Measurements from ENCODE around the gene PRSS57. TPM values are rescaled to one million over a fixed set of nuclear protein-coding genes. Genes with fewer than 3 reads are reported as not detected.

The PRSS57 gene
- total RNA-seq, 1 donor from 2014 or later, result not detected

DNA sequence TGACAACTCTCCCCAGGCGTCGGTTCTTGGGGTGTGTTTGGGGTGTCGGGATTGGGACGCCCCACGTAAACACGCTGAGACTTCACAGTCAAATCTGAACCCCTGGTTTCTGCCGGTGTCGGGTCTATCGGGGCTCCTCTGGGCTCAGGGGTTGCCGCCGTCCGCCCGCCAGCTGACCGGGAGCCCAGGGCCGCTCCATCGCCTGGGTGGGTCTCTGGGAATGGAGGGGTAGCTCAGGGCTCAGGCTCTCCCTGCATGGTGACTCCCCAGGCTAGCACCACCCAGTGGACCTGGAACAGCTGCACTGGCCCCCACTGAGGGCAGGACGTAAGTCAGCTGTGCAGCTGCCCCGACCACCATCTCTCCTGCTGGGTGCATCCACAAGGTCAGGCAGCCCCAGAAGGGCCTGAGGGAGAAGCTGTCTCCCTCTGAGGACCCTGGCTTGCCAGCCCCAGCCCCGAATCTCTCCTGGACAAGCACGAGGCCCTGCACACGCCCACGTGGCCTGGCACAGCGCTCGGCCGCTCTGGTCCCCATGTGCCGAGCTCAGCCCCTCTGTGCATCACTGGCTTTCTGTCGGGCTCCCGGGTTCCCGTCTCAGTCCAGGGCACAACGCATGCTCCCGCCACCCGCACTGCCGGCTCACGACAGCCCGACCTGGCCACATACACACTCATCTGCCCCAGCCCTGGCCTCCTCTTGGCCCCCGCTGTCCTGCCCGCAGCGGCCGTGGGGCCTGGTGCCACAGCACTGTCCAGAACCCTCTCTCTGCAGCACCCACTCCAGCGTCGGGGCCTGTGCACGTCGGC is 38.3 kb downstream of the PRSS57 start:
- H3K9me3 ChIP-seq, result no peaks in the 10 kb centered on the region
- peaks cover 10 to 19% of the 10 kb centered on the region in 2 donors for H3K4me1 ChIP-seq
- H3K4me3 ChIP-seq, result no peak overlapping the region
- TF ChIP-seq, protein P1, sequence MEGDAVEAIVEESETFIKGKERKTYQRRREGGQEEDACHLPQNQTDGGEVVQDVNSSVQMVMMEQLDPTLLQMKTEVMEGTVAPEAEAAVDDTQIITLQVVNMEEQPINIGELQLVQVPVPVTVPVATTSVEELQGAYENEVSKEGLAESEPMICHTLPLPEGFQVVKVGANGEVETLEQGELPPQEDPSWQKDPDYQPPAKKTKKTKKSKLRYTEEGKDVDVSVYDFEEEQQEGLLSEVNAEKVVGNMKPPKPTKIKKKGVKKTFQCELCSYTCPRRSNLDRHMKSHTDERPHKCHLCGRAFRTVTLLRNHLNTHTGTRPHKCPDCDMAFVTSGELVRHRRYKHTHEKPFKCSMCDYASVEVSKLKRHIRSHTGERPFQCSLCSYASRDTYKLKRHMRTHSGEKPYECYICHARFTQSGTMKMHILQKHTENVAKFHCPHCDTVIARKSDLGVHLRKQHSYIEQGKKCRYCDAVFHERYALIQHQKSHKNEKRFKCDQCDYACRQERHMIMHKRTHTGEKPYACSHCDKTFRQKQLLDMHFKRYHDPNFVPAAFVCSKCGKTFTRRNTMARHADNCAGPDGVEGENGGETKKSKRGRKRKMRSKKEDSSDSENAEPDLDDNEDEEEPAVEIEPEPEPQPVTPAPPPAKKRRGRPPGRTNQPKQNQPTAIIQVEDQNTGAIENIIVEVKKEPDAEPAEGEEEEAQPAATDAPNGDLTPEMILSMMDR (IDR thresholded peaks at IDR 0.05), result no peak
- H3K36me3 ChIP-seq, result peaks cover 20 to 28% of the 10 kb centered on the region in 2 donors
- H3K27ac ChIP-seq, result no peak overlapping the region
- no peak for DNase-seq (ENCODE audit: low spot score in 2 of 2)
- no peaks in the 10 kb centered on the region for H3K27me3 ChIP-seq
- intact Hi-C loops (cut with DNase I), result no loop called here

DNA sequence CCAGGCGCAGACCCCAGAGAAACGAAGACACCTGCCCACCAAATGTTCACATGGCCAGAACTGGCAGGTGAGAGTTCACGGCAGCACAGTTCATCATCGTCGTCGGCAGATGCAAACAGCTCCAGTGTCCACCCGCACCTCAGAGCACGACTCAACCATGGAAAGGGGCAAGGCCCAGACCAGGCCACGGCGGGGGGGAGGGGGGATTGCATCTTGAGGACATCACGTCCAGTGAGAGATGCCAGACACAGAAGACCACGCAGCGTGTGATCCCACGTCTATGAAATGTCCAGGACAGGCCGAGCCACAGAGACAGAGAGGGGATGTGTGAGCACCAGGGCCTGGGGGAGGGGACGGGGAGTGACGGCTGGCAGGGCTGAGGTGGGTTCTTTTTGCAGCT is 39.6 kb downstream of the PRSS57 start:
- Histone ChIP-seq H3K27ac (no peak overlapping the region), H3K27me3 (no peaks in the 10 kb centered on the region), H3K4me1 (peaks cover 0 to 7% of the 10 kb centered on the region in 2 donors), H3K4me3 (no peak overlapping the region), H3K36me3 (peaks cover 32 to 41% of the 10 kb centered on the region in 2 donors), H3K9me3 (no peaks in the 10 kb centered on the region)
- intact Hi-C loops (cut with DNase I), result no loop called here
- TF ChIP-seq, protein P1 (IDR thresholded peaks at IDR 0.05), result no peak
- no peak for DNase-seq (ENCODE audit: low spot score in 2 of 2)

DNA sequence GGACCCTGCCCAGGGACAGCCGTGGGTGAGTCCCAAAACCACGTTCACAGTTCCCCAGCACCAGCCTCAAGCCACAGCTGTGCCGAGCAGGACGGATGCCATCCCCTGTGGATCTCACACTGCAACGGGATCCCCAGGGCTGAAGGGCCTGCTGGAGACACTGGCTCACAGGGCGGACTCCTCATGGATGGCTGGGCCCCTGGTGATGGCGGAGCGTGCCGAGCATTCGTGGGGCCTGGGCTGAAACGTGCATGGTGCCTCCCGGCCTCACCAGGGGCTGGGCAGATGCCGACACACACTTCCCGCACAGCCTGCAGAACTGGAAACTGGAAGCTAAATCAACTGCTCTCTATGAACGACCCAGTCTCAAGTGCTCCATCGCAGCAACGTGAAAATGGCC is 41.8 kb downstream of the PRSS57 start:
- intact Hi-C loops (cut with DNase I), result no loop called here
- no peaks in the 10 kb centered on the region for H3K9me3 ChIP-seq
- TF ChIP-seq, protein P1 (IDR thresholded peaks at IDR 0.05), result no peak
- no peak overlapping the region for H3K4me3 ChIP-seq
- H3K36me3 ChIP-seq, result peaks cover 55 to 60% of the 10 kb centered on the region in 2 donors
- H3K4me1 ChIP-seq, result no peaks in the 10 kb centered on the region
- no peak for DNase-seq (ENCODE audit: low spot score in 2 of 2)
- no peaks in the 10 kb centered on the region for H3K27me3 ChIP-seq
- no peak overlapping the region for H3K27ac ChIP-seq

DNA sequence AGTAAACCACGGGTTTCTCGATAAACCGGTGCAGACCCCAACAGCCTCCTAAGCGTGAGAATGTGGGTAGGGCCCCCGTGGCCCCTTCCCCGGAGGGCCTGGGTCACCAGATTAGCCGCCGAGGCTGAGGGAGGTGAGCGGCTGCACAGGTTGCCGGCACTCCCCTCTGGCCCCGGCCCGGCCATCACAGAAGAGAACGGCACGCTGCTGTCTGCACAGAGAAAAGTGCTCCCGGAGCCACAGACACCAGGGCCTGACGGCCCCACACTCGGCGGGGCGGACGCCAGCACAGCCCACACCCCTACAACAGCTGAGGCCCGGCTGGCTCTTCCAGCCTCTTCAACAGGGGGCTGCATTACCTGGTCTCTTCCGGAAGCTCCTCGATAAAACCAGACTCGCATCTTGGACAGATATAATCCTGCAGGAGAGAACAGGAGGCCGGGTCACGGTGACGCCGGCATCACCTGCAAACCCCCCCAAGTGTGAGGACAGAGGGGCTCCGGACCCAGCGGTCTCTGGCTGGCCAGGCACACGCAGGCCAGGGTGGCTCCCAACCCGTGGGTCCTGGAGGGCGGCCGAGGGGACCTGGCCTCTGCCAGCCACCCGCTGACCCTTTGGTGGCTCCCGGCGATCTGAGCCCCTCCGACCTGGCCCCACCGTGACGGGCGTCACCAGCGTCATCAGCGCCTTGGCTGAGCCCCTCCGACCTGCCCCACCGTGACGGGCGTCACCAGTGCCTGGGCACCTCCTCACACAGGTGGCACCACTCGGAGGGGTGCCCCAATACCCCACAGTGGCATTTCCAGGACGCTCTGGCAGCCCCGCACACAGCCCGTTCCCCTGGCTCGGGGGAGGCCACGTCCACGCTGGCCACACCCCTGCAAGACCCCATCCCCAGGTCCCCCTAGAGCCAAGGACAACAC is 42.5 kb downstream of the PRSS57 start:
- DNase-seq (ENCODE audit: low spot score in 2 of 2), result no peak
- intact Hi-C loops (cut with DNase I), result no loop called here
- TF ChIP-seq, protein P1 (IDR thresholded peaks at IDR 0.05), result no peak

DNA sequence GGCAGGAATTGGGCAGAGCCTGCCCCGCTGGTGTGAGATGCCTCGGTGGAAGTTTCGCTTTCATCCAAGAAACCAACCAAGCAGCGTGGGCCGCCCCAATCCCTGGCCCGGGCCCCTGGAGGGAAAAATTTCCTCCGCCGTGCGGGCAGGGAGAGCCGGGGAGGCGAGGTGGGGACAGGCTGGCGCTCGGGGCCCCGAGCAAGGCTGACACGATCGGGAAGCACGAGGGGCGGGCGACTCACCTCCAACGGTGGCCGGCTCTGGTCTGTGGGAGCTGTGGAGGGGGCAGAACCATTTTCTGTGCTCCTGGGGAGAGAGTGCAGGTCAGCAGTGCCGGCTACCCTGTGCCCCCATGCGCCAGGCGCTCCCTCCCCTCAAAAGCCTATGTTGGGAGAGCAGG is 43.3 kb downstream of the PRSS57 start:
- H3K36me3 ChIP-seq, result peaks cover 69 to 75% of the 10 kb centered on the region in 2 donors
- intact Hi-C loops (cut with DNase I), result no loop called here
- H3K9me3 ChIP-seq, result no peaks in the 10 kb centered on the region
- no peak for DNase-seq (ENCODE audit: low spot score in 2 of 2)
- no peak overlapping the region for H3K27ac ChIP-seq
- no peaks in the 10 kb centered on the region for H3K4me1 ChIP-seq
- TF ChIP-seq, protein P1 (IDR thresholded peaks at IDR 0.05), result no peak
- H3K27me3 ChIP-seq, result no peaks in the 10 kb centered on the region
- H3K4me3 ChIP-seq, result no peak overlapping the region

More for the DNA sequence above, 42.5 kb downstream of the PRSS57 start:
- H3K27me3 ChIP-seq, result no peaks in the 10 kb centered on the region
- no peaks in the 10 kb centered on the region for H3K4me1 ChIP-seq
- H3K9me3 ChIP-seq, result no peaks in the 10 kb centered on the region
- peaks cover 62 to 67% of the 10 kb centered on the region in 2 donors for H3K36me3 ChIP-seq
- no peak overlapping the region for H3K27ac ChIP-seq
- H3K4me3 ChIP-seq, result no peak overlapping the region
